Measurements from ENCODE around the gene AGAP2. TPM values are rescaled to one million over a fixed set of nuclear protein-coding genes. Genes with fewer than 3 reads are reported as not detected.

The AGAP2 gene
- total and polyA plus RNA-seq, 2 of the 13 experiments (the other 11 are each of a cell fraction or from before 2014, with no cell fraction given): 0.38 to 0.45 TPM

DNA sequence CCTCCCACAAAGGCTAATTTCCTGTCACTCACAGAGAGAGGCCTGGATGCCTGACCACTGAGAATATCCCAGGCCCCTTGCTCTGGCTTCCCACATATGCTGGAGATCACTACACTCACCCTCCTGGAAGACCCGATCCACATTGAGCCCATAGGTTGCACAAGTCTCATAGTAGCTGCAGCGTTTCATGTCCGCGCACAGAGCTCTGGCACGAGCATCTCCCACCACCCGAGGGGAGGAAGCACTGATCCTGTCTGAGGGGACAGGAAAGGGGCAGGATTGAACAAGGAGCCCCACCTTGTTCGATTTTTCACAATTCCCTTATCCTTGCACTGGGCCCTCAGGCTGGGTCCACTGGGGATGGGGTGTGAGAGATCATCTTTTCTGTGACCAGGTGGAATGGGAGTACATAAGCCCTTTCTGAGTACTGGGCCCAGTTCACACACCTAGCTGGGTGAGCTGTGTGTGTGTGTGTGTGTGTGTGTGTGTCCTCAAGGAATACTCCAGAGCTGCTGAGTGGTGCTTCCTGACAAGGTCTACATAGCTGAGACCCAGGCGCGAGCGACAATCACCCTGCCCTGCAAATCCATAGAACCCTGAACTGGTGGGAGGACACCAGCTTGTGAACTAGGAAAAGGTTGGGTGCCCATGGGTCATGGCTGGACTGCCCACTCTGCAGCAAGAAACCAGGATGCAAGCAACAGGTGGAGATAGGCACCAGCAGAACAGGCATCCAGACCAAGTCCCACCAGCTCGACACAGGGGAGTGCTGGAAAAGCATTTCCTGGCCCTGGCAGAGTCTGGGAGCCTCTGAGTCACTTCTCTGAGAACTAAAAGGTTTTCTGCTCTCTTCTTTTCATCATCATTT, 5.6 kb downstream of the AGAP2 start:
- WGBS (ENCODE audit: low lambda C conversion rate): 25% methylated on average over 6 of the region's 11 CpGs
- in situ Hi-C loops (cut with HindIII; ENCODE audit: extremely low pct_ligation_motif_present, low pct_unique_long_range_greater_than_20kb) (no loop called here), intact Hi-C loops (cut with micrococcal nuclease; ENCODE audit: unreplicated experiment) (no loop called here)
- DNase-seq (ENCODE audit: low spot score) (no peak), FAIRE-seq (no peak), ATAC-seq (no peak)
- H4K20me1 ChIP-seq (ENCODE audit: insufficient read depth, low read length): no peaks in the 10 kb centered on the region
- ChIA-PET CTCF (ENCODE audit: low intra/inter-chr PET ratio, low total read pairs) (no interaction called here), POLR2A (no interaction called here)
- no peak overlapping the region for H3K27ac ChIP-seq (ENCODE audit: extremely low read length, insufficient read depth, low read length)
- no peaks in the 10 kb centered on the region for H3K79me2 ChIP-seq (ENCODE audit: insufficient read depth, low read length)
- BruUV-seq (replicated peaks): no TSS peak
- H3K9me3 ChIP-seq (ENCODE audit: low read length): no peaks in the 10 kb centered on the region
- no peak overlapping the region for H3K9ac ChIP-seq (ENCODE audit: insufficient read depth, low read depth, low read length)
- H3K27me3 ChIP-seq (ENCODE audit: control insufficient read depth in 1 of 2, insufficient read depth in 2 of 2, low read length in 2 of 2): peaks cover 10 to 57% of the 10 kb centered on the region in 2 experiments
- no peak overlapping the region for H3K4me3 ChIP-seq (replicated peaks in 1 of 3; ENCODE audit: insufficient read depth in 1 of 3, low read depth in 2 of 3, low read length in 3 of 3)
- no peak overlapping the region for H2AFZ ChIP-seq (ENCODE audit: low read length)
- no peak overlapping the region for H3K4me2 ChIP-seq (ENCODE audit: low read depth, low read length)
- H3K4me1 ChIP-seq (ENCODE audit: insufficient read depth, low read length): peaks cover 32% of the 10 kb centered on the region
- H3K36me3 ChIP-seq (replicated peaks in 1 of 2; ENCODE audit: control insufficient read depth in 1 of 2, insufficient read depth in 2 of 2, low read length in 2 of 2): no peaks in the 10 kb centered on the region
- no peak for TF ChIP-seq SSRP1 (CRISPR knock-in tag; IDR thresholded peaks at IDR 0.05)
- no peak for TF ChIP-seq ZNF567 (CRISPR knock-in tag; IDR thresholded peaks at IDR 0.05; ENCODE audit: borderline replicate concordance)
- TF ChIP-seq, protein P1, sequence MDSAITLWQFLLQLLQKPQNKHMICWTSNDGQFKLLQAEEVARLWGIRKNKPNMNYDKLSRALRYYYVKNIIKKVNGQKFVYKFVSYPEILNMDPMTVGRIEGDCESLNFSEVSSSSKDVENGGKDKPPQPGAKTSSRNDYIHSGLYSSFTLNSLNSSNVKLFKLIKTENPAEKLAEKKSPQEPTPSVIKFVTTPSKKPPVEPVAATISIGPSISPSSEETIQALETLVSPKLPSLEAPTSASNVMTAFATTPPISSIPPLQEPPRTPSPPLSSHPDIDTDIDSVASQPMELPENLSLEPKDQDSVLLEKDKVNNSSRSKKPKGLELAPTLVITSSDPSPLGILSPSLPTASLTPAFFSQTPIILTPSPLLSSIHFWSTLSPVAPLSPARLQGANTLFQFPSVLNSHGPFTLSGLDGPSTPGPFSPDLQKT (CRISPR knock-in tag; IDR thresholded peaks at IDR 0.05; ENCODE audit: borderline replicate concordance): no peak
- TF ChIP-seq PTBP1 (IDR thresholded peaks at IDR 0.05; ENCODE audit: low read depth, low read length, poor library complexity, severe bottlenecking): no peak
- no peak for TF ChIP-seq ZFP82 (CRISPR knock-in tag; IDR thresholded peaks at IDR 0.05; ENCODE audit: borderline replicate concordance)
- TF ChIP-seq, protein P2, sequence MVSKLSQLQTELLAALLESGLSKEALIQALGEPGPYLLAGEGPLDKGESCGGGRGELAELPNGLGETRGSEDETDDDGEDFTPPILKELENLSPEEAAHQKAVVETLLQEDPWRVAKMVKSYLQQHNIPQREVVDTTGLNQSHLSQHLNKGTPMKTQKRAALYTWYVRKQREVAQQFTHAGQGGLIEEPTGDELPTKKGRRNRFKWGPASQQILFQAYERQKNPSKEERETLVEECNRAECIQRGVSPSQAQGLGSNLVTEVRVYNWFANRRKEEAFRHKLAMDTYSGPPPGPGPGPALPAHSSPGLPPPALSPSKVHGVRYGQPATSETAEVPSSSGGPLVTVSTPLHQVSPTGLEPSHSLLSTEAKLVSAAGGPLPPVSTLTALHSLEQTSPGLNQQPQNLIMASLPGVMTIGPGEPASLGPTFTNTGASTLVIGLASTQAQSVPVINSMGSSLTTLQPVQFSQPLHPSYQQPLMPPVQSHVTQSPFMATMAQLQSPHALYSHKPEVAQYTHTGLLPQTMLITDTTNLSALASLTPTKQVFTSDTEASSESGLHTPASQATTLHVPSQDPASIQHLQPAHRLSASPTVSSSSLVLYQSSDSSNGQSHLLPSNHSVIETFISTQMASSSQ (IDR thresholded peaks at IDR 0.05; ENCODE audit: low read depth): no peak
- TF ChIP-seq, protein P2 (CRISPR knock-in tag; IDR thresholded peaks at IDR 0.05; ENCODE audit: borderline replicate concordance): no peak
- no peak for TF ChIP-seq ZNF34 (CRISPR knock-in tag; IDR thresholded peaks at IDR 0.05; ENCODE audit: borderline replicate concordance)
- TF ChIP-seq, protein P3, sequence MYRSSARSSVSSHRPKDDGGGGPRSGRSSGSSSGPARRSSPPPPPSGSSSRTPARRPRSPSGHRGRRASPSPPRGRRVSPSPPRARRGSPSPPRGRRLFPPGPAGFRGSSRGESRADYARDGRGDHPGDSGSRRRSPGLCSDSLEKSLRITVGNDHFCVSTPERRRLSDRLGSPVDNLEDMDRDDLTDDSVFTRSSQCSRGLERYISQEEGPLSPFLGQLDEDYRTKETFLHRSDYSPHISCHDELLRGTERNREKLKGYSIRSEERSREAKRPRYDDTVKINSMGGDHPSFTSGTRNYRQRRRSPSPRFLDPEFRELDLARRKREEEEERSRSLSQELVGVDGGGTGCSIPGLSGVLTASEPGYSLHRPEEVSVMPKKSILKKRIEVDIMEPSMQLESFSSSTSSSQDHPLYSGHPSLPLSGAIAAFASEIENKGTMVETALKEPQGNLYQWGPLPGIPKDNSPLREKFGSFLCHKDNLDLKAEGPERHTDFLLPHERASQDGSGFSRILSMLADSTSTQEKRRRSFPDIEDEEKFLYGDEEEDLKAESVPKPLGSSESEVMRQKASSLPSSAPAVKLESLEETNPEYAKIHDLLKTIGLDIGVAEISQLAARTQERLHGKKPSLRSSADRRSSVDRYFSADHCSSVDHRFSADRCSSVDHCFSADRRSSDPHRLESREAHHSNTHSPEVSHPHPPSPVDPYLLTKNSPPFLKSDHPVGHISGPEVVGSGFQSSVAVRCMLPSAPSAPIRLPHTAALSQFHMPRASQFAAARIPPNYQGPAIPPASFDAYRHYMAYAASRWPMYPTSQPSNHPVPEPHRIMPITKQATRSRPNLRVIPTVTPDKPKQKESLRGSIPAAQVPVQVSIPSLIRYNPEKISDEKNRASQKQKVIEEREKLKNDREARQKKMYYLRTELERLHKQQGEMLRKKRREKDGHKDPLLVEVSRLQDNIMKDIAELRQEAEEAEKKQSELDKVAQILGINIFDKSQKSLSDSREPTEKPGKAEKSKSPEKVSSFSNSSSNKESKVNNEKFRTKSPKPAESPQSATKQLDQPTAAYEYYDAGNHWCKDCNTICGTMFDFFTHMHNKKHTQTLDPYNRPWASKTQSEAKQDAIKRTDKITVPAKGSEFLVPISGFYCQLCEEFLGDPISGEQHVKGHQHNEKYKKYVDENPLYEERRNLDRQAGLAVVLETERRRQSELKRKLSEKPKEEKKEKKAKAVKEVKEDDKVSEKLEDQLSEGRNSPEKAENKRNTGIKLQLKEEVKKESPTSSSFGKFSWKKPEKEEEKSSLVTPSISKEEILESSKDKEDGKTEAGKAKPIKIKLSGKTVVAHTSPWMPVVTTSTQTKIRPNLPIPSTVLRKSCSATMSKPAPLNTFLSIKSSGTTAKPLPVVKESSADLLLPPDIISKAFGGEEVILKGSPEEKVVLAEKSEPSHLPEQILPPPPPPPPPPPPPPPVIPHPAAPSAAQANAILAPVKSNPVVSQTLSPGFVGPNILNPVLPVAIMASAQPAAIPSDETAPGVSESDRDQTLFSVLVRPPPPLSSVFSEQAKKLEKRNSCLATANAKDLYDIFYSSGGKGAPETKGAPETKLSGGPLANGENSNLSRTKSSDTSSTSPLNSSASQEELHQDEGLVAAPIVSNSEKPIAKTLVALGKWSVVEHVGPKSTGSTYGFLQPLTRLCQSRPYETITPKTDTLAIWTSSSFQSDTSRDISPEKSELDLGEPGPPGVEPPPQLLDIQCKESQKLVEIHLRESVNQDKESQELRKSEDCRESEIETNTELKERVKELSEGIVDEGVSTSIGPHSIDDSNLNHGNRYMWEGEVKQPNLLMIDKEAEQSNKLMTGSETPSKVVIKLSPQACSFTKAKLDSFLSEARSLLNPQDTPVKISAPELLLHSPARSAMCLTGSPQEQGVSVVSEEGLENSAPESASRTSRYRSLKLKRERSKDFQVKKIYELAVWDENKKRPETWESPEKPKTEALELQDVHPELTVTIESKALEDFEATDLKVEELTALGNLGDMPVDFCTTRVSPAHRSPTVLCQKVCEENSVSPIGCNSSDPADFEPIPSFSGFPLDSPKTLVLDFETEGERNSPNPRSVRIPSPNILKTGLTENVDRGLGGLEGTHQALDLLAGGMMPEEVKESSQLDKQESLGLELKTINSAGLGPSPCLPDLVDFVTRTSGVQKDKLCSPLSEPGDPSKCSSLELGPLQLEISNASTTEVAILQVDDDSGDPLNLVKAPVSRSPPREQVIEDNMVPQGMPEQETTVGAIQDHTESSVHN (CRISPR knock-in tag; IDR thresholded peaks at IDR 0.05): no peak
